Activated naive CD8-positive, alpha-beta T cell treated with anti-CD3 and anti-CD28 coated beads for 36 hours (primary cell): ENCODE measurements around the gene SLC19A1. TPM values are rescaled to one million over a fixed set of nuclear protein-coding genes. Genes with fewer than 3 reads are reported as not detected.

Source experiments
- DNase-seq: peaks from one replicate; pipeline ENCODE4 v3.0.0; 2021
- H3K27ac Mint-ChIP-seq: one replicate; pipeline ENCODE4 v1.8.0; 2022; ENCODE audit warnings: mild to moderate bottlenecking, moderate library complexity, mixed read lengths
- H3K27me3 Mint-ChIP-seq: one replicate; pipeline ENCODE4 v1.8.0; 2022; ENCODE audit warnings: mild to moderate bottlenecking, mixed read lengths
- H3K36me3 Mint-ChIP-seq: one replicate; pipeline ENCODE4 v1.8.0; 2021; ENCODE audit warnings: mild to moderate bottlenecking, mixed read lengths
- H3K4me1 Mint-ChIP-seq: one replicate; pipeline ENCODE4 v1.8.0; 2021; ENCODE audit warnings: mixed read lengths
- H3K4me3 Mint-ChIP-seq: one replicate; pipeline ENCODE4 v1.8.0; 2022; ENCODE audit warnings: mild to moderate bottlenecking, moderate library complexity, mixed read lengths
- H3K9me3 Mint-ChIP-seq: one replicate; pipeline ENCODE4 v1.8.0; 2022; ENCODE audit warnings: mixed read lengths
- total RNA-seq, 2 experiments: library from RNA; stranded (reverse); gene quantifications; one replicate each; pipeline ENCODE4 v1.2.3, GENCODE V29; 2021

SLC19A1 gene
- total RNA-seq, 2 experiments from 2014 or later, result 63.2 to 64.0 TPM

- no peaks in the 10 kb centered on the region for H3K4me1 Mint-ChIP-seq
- no peak for DNase-seq
- H3K36me3 Mint-ChIP-seq, result no peaks in the 10 kb centered on the region
- H3K27ac Mint-ChIP-seq, result no peak overlapping the region
- no peak overlapping the region for H3K4me3 Mint-ChIP-seq
- no peaks in the 10 kb centered on the region for H3K27me3 Mint-ChIP-seq
- H3K9me3 Mint-ChIP-seq, result peaks cover under 1% of the 10 kb centered on the region
Measured at GRCh38 chr21:45497846-45498645, 44.2 kb downstream of the SLC19A1 start.

GRCh38 chr21:45496968-45497845 is 45.0 kb downstream of the SLC19A1 start:
- no peak overlapping the region for H3K27ac Mint-ChIP-seq
- no peaks in the 10 kb centered on the region for H3K36me3 Mint-ChIP-seq
- no peak for DNase-seq
- H3K4me3 Mint-ChIP-seq, result no peak overlapping the region
- no peaks in the 10 kb centered on the region for H3K27me3 Mint-ChIP-seq
- H3K9me3 Mint-ChIP-seq, result no peaks in the 10 kb centered on the region
- no peaks in the 10 kb centered on the region for H3K4me1 Mint-ChIP-seq

GRCh38 chr21:45496151-45496967 is 45.9 kb downstream of the SLC19A1 start:
- Mint-ChIP-seq H3K9me3 (no peaks in the 10 kb centered on the region), H3K4me1 (no peaks in the 10 kb centered on the region), H3K36me3 (no peaks in the 10 kb centered on the region), H3K4me3 (no peak overlapping the region), H3K27me3 (no peaks in the 10 kb centered on the region), H3K27ac (no peak overlapping the region)
- no peak for DNase-seq

- Mint-ChIP-seq H3K4me1 (no peaks in the 10 kb centered on the region), H3K27ac (no peak overlapping the region), H3K4me3 (no peak overlapping the region), H3K27me3 (no peaks in the 10 kb centered on the region), H3K36me3 (no peaks in the 10 kb centered on the region), H3K9me3 (no peaks in the 10 kb centered on the region)
- DNase-seq, result no peak
Measured at GRCh38 chr21:45494851-45495680, 47.2 kb downstream of the SLC19A1 start.

- Mint-ChIP-seq H3K27me3 (no peaks in the 10 kb centered on the region), H3K4me3 (no peak overlapping the region), H3K36me3 (no peaks in the 10 kb centered on the region)
Measured at GRCh38 chr21:45494135-45494850, 47.9 kb downstream of the SLC19A1 start.

GRCh38 chr21:45493401-45494001 is 48.7 kb downstream of the SLC19A1 start:
- Mint-ChIP-seq H3K4me1 (no peaks in the 10 kb centered on the region), H3K9me3 (no peaks in the 10 kb centered on the region), H3K27ac (no peak overlapping the region), H3K4me3 (no peak overlapping the region), H3K27me3 (no peaks in the 10 kb centered on the region), H3K36me3 (no peaks in the 10 kb centered on the region)
- DNase-seq, result no peak

More at GRCh38 chr21:45494135-45494850, 47.9 kb downstream of the SLC19A1 start:
- no peak overlapping the region for H3K27ac Mint-ChIP-seq
- no peaks in the 10 kb centered on the region for H3K9me3 Mint-ChIP-seq
- no peak for DNase-seq
- H3K4me1 Mint-ChIP-seq, result no peaks in the 10 kb centered on the region

GRCh38 chr21:45492765-45493164 is 49.5 kb downstream of the SLC19A1 start:
- Mint-ChIP-seq H3K4me3 (no peak overlapping the region), H3K27ac (no peak overlapping the region), H3K4me1 (no peaks in the 10 kb centered on the region), H3K36me3 (no peaks in the 10 kb centered on the region), H3K9me3 (no peaks in the 10 kb centered on the region), H3K27me3 (no peaks in the 10 kb centered on the region)
- no peak for DNase-seq

- no peak overlapping the region for H3K27ac Mint-ChIP-seq
- no peak overlapping the region for H3K4me3 Mint-ChIP-seq
- H3K9me3 Mint-ChIP-seq, result no peaks in the 10 kb centered on the region
- no peaks in the 10 kb centered on the region for H3K4me1 Mint-ChIP-seq
- H3K27me3 Mint-ChIP-seq, result no peaks in the 10 kb centered on the region
- no peaks in the 10 kb centered on the region for H3K36me3 Mint-ChIP-seq
- no peak for DNase-seq
Measured at GRCh38 chr21:45491623-45492022, 50.6 kb downstream of the SLC19A1 start.

- no peaks in the 10 kb centered on the region for H3K27me3 Mint-ChIP-seq
- no peak overlapping the region for H3K4me3 Mint-ChIP-seq
- H3K4me1 Mint-ChIP-seq, result no peaks in the 10 kb centered on the region
- H3K9me3 Mint-ChIP-seq, result no peaks in the 10 kb centered on the region
- H3K36me3 Mint-ChIP-seq, result no peaks in the 10 kb centered on the region
- H3K27ac Mint-ChIP-seq, result no peak overlapping the region
- DNase-seq, result no peak
Measured at GRCh38 chr21:45491056-45491455, 51.2 kb downstream of the SLC19A1 start.

GRCh38 chr21:45490049-45490731 is 52.0 kb downstream of the SLC19A1 start:
- no peak for DNase-seq
- H3K4me3 Mint-ChIP-seq, result no peak overlapping the region
- H3K9me3 Mint-ChIP-seq, result no peaks in the 10 kb centered on the region
- H3K4me1 Mint-ChIP-seq, result no peaks in the 10 kb centered on the region
- no peaks in the 10 kb centered on the region for H3K36me3 Mint-ChIP-seq
- H3K27me3 Mint-ChIP-seq, result no peaks in the 10 kb centered on the region
- no peak overlapping the region for H3K27ac Mint-ChIP-seq

GRCh38 chr21:45489722-45489982 is 52.6 kb downstream of the SLC19A1 start:
- no peak overlapping the region for H3K27ac Mint-ChIP-seq
- no peak for DNase-seq
- no peaks in the 10 kb centered on the region for H3K9me3 Mint-ChIP-seq
- H3K4me1 Mint-ChIP-seq, result no peaks in the 10 kb centered on the region
- H3K4me3 Mint-ChIP-seq, result no peak overlapping the region
- H3K27me3 Mint-ChIP-seq, result no peaks in the 10 kb centered on the region
- no peaks in the 10 kb centered on the region for H3K36me3 Mint-ChIP-seq

GRCh38 chr21:45488931-45489721 is 53.1 kb downstream of the SLC19A1 start:
- Mint-ChIP-seq H3K9me3 (no peaks in the 10 kb centered on the region), H3K4me3 (no peak overlapping the region)

More at GRCh38 chr21:45488931-45489721, 53.1 kb downstream of the SLC19A1 start:
- H3K27ac Mint-ChIP-seq, result no peak overlapping the region
- no peaks in the 10 kb centered on the region for H3K36me3 Mint-ChIP-seq
- H3K27me3 Mint-ChIP-seq, result no peaks in the 10 kb centered on the region
- no peaks in the 10 kb centered on the region for H3K4me1 Mint-ChIP-seq
- no peak for DNase-seq
